LNCAP (cell line): ENCODE data around the gene PDE7B.

Experiments
- TF ChIP-seq, protein P1 (sequence below): fragments of 450-650 bp; IDR thresholded peaks from 2 replicates; pipeline ENCODE4 v1.5.1; 2017; ENCODE audit warnings: mild to moderate bottlenecking

The PDE7B gene

DNA sequence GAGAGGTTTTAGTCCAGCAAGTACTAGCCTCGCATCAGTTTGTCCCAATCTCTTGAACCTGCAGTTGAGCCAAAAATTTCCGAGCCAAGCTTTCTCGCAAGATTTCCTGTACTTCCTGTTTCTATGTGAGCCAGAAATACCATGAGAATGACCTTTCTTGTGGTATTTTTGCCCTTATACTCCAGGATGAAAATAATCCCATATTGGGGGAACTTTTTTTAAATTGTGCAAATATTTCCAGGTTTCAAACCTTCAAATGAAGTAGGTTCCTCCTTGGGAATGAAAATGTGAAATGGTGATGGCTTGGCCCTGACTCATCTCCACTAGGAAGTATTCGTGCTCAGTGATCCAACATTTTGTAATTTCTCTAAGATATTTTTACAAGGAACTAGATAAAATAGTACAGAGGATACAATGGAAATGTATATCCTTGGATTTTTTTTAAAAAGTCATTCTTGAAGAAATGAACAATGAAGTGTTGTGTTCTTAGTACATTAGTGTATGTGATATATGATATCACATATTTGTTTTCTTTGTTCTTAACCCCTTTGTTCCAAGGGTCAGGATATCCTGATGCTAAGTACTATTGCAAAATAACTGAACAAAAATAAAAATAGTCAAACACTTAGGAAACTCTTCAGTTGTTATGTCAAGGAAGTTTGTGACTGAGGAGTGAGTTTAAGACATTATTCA is 184.0 kb downstream of the PDE7B start:
- TF ChIP-seq, protein P1, sequence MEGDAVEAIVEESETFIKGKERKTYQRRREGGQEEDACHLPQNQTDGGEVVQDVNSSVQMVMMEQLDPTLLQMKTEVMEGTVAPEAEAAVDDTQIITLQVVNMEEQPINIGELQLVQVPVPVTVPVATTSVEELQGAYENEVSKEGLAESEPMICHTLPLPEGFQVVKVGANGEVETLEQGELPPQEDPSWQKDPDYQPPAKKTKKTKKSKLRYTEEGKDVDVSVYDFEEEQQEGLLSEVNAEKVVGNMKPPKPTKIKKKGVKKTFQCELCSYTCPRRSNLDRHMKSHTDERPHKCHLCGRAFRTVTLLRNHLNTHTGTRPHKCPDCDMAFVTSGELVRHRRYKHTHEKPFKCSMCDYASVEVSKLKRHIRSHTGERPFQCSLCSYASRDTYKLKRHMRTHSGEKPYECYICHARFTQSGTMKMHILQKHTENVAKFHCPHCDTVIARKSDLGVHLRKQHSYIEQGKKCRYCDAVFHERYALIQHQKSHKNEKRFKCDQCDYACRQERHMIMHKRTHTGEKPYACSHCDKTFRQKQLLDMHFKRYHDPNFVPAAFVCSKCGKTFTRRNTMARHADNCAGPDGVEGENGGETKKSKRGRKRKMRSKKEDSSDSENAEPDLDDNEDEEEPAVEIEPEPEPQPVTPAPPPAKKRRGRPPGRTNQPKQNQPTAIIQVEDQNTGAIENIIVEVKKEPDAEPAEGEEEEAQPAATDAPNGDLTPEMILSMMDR = no peak

DNA sequence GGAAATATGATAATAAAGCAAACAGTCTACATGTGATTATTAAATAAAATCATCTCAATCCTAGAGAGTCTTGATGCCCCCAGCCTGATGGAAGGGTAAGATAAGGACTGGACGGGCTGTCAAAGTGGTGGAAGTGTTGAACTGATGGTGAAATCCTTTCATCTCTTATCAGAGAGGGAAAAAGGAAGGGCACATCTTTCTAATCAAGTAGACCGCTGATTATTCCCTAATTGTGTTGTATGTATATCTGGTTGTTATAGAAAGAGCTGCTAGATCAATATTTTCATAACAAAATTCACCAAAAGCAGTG is 184.5 kb downstream of the PDE7B start:
- TF ChIP-seq, protein P1 = no peak

DNA sequence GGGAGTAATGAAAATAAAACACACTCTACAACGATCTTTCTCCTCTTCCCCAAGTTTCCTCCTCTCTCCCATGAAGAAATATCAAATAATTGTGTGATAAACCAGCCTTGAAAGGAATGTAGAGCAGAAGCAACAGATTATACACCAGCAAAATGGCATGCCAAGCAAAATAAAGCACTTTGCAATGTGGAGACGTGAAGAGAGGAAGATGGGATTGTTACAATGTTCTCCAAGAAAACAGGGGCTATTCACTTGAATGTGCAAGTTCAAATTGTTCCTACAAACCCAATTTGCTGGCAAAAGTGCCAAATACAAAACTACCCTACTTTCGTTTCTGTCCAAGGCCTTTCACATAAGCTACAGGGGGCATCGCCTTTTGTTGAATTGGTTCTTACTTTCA is 185.1 kb downstream of the PDE7B start:
- TF ChIP-seq, protein P1 = no peak

DNA sequence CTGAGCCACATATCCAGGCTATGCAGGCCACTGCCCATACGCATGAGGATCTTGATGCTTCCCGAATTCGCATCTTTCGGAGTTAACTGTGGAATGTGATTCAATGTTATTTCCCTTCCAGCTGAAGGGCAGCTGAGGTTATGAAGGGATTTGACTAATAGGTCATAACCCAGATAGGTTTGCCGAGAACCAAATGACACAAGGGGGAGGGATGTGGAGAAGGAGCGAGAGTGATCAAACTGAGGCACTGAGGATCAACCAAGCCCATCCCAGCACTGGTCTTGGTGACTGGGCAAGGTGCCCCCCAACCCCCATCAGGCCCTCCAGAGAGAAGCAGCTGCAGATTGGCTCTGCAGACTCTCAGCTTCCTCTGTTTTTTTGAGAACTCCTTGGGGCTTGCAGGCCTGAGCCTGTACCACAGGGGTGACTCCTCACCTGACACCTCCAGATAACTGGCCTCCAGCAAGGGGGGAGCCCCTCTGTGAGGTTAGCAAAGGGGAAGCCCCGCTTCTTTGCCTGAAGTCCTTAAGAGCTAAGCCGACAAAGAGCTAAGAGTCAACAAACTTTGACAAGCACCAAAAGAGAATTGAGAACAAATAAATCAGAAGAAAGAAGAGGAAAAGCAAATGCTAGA is 185.9 kb downstream of the PDE7B start:
- TF ChIP-seq, protein P1 = no peak

DNA sequence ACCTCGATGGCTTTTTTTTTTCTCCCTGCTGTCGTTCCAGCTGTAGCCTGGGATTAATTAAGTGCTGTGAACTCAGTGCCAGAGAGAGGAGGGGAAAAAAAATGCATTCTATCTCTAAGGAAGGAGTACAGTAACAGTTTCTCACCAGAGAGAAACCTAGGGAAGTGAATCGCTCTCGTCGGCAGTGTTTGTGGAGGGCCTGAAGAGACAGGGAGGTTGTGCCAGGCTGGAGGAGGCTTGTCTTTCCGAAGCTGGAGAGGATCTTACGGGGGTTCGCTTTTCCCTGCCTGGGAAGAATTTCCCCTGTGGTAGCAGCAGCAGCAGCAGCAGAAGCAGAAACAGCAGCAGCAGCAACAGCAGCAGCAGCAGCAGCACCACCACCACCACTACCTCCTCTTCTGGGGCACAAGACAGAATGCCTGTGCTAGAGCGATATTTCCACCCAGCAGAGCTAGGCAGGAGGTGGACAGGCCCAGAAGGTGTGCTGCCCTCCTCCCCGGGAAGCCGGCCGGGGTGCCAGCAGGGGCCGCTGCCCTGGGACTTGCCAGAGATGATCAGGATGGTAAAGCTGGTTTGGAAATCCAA is 186.5 kb downstream of the PDE7B start:
- TF ChIP-seq, protein P1 = no peak

DNA sequence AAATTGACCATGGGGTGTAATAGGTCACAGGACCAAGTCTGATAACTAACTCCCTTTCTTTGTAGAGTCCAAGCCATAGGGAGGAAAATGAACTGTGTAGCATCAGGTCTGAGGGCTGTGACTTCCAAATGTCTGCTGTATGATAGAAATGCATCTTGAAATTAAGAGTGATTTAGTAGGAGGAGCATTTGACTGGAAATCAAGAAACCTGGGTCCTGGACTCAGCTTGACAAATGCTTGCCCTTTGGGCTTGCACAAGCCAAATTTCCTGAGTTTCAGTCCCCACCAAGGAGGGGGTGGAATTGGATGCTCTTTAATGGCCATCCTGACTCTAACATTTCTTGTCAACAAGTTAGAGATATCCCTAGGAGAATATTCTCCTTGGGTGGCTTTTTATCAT is 187.0 kb downstream of the PDE7B start:
- TF ChIP-seq, protein P1 = no peak

DNA sequence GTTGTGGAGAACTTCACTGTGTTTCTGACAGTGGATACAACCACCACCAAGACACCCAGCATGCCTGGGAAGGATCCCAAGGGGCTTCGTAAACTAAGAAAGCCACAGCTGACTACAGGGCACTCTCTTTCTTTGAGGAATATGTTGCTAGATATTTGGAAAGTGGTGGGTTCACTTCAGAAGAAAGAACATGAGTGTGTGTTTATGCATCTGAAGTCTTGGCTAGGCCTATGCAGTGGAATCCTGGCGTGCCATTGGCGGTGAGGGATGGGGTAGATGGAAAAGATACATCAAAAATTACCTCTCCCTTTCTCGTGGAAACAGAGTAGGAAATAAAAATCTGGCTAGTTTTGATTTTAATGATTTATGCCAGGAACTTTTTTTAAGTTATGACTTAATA is 187.7 kb downstream of the PDE7B start:
- TF ChIP-seq, protein P1 = no peak
